HG02798 (cell line): ENCODE results near the gene NTF3.

Source experiments
- ATAC-seq: cut with Tn5 transposase; IDR thresholded peaks from one replicate; pipeline ENCODE4 v1.9.1; 2021; ENCODE audit warnings: mild to moderate bottlenecking; ENCODE audit not compliant: unreplicated experiment, poor library complexity

NTF3 gene

DNA sequence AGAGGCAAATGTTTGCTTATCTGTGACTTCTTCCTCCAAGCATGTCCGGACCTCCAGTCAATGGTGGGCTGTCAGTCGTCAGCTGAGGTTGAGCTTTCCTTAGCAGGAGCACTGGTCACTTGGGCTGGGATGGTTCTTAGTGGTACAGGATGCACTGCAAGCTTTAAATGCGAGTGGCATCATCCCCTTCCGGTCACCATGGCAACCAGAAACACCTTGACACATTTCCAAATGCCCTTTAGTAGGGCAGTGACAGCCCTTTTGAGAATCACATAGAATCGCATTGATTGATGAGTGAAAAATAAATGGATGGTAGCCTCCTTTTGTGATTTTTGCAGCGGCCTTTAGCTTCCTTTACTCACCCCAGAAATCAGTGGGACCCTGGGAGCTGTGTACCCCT, 24.1 kb downstream of the NTF3 start:
- no peak for ATAC-seq

DNA sequence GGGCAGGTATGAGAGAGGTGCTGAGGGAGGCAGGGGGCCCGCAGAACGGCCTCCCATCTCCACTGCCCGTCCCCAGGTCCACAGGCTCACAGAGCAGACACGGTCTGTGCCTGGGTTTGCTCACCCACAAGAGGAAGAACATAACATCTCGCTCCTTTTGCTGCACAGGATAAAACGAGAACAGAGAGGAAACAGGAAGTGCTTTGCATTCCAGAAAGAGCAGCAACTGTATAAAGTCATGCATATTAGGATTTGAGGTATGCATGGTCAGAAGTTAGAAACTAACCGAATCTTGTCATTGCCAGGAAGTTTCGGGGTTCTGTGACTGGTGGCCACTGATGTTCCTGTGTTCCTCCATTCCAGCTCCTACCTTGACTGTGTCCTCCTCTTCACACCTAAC, 25.0 kb downstream of the NTF3 start:
- ATAC-seq, result no peak

DNA sequence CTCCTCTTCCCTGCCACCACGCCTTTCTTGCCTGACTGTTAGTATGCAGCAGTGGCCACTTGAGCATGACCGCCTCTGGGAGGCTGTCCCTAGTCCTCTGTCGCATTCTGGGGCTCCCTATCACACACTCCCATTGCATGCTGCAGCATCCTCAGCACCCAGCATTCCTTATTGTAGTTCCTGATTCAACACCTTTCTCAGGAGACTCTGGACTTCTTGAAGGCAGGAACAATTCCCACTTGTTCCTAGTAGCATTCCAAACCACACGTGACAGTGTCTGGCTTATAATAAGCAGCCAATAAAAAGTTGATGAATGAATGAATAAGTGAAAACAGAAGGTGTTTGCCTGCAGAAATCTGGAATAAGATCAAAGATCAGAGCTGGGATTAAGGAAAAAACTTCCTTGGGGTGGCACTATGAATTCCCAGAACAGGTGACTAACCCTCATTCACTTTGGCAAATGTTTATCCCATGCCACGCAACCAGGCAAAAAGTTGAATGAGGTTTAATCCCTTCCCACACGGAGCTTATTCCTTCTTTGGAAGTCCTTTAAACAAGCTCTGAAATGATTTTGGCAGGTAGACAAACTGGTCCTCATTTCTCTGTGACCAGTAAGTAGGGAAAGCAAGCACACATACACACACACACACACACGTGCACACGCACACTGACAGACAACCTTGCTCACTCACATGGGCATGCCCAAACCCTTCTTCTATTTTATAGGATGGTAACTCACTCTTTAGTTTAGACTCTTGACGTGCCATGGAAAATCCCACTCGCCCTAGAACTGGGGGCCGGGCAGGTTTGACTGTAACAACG, 26.5 kb downstream of the NTF3 start:
- no peak for ATAC-seq

DNA sequence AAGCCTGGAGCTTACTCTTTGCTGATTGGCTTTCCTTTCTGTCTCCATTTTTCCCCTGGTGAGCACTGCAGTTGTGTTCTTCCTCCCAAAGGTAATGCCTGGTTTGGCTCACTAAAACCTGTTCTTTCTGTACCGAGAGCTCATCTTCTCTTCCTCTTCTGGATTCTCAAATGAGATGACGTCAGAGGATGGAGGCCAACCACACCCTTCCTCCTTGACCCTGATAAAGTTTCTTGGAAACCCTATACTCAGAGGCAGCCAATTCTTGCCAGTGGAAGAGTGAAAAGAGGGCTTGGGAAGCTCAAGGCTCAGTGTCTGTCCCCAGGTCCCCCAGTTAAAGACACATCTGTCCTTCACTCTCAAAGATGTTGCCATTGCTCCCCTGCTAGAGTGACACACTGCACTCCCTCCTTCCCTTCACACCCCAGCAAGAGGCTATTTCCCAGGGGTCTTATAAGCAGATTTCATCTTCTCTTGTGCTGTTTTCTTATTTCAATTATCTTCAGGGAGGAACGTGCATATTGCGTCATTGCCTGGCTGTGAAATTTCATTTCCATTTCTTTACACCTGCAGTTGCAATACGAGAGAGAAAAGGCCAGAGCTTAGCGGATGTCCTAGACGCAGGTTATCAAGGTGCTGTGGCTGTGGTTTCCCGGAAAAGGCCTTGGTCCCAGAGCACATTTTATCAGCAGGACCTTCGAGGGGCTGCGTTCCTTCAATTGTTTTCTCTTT, 27.3 kb downstream of the NTF3 start:
- no peak for ATAC-seq

DNA sequence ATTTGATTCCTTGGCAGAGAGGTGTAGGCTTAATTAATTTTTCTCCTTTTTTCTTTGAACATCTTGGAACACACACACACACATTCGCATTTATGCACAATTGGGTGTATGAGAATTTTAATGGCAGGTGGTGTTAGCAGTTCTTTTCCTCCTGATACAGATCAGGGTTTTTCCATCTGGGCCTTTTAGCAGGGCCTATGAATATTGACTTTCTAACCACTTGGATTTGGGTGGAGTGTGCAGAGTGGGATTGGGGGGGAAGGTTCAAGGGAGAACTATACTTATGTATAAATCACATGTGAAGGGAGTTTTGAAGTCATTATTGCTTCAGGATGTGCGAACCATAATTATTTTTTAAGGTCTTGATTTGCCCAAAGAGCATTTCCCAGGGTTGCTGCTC, 28.9 kb downstream of the NTF3 start:
- no peak for ATAC-seq

DNA sequence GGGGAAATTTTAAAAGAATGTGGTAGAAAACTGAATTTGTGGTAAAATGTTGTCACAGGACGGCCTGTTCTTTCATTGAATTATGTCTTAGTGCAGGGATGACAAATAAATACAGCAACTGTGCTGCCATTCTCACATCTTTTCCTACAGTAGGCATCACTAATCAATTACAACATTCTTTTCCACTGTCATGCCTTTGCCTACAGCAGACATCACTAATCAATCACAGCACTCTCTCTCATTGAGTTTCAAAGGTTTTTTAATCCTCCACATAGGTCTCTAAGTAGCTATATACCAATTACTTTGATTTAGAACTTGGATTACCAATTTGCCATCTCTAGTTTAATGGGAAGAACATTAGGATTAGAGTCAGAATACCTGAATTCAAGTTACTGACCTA, 30.1 kb downstream of the NTF3 start:
- ATAC-seq, result no peak

DNA sequence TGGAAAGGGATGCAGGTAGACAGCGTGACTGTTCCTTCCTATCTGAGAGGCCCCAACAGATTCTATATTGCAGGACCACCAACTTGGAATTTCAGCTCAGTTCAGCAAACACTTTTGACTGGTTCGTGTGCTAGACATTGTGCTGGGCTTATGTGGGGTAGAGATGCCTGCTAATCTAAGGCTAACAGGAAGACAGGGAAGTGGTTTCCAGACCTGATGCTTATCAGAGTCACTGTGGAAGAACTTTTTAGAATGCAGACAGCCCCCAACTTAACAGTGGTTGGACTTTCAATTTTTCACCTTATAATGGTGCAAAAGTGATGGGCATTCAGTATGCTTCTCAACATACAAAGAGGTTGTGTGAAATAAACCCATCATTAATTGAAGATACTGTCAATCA, 32.2 kb downstream of the NTF3 start:
- no peak for ATAC-seq

DNA sequence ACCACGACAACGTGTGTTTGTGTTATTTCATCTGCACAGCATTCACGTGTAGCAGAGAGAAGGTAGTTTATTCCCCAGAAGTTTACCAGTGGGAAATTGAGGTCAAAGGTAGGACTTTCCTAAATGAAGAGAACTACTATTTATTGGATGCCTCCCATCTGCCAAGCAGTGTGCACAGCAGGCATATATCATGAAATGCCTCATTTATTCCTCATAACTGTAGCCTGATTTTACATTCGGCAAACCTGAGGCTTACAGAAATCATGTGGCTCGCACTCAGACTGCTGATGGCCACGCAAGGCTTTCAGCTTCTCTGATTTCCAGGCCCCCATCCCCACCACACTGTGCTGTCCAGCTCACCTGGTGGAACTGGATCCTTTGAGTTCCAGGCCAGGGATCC, 33.5 kb downstream of the NTF3 start:
- no peak for ATAC-seq

DNA sequence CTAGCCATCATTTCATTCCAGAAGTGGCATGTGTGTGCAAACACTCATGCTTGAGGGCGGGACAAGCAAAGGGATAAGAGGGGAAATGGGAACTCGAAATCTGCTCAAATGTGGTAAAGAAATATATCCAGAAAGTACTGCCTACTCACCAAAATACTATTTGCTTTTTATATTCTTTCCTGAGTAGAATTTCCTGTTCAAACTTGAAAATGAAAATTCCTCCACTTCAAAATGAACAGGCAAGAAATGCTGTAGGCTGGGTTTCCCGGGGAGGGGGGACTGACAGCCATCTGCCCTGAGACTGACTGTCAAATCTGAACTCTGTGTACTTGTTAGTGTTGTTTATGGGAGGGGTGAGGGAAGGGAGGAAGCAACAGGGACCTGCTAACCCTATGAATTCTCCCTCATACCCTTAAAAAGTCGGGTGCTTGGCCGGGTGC, 34.6 kb downstream of the NTF3 start:
- ATAC-seq, result no peak

DNA sequence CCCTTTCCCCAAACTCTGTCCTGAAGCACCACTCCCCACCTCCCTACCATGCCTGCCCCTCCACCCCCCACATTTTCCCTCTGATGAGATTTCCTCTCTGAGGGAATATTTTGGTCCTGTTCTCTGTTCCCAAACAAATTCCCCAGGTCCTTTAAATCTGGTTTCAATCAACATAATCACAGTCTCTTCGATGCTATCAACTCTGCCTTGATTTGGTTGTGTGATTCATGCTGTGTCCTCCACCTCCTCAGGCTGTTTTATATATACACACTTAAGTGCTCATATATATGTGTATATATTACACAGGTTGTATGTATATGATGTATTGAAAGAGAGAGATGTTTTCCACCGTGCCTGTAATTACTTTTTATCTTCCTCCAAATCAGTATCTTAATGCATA, 36.0 kb downstream of the NTF3 start:
- no peak for ATAC-seq

DNA sequence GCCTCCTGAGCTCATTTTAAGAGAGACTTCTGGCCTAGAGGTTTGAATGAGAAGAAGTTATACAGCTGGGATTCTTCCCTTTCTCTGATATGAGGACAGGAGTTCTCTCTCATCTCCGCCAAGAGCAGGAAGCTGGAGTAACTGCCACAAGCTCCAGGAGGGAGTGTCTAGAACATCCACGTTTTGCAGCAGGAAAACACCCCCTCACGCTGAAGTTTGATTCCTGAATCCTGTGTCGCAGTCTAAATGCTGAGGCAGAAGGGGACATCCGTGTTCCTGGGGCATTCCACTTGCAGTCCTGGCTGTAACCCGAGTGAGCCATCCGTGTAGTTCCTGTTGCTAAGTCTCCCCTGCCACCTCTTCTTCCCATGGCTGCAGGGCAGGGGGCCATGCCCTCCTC, 38.3 kb downstream of the NTF3 start:
- ATAC-seq, result no peak

DNA sequence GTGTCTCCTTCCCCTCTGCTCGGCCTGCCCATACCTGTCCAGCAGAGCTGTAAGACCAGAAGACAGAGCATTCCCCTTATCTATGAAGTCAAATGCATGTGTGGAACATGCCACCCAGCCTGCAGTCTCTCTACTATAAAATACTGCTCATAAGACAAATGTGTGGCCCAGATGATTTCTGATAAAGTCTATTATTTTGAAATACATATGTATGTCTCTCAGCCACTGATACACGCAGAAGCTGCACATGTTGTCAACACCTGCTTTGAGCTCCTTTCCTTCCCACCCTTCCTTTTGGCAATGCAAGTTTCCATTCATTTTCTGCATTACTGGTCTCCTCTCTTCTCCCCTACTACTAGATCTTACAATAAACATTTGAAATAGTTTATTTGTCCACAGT, 38.8 kb downstream of the NTF3 start:
- ATAC-seq, result no peak

DNA sequence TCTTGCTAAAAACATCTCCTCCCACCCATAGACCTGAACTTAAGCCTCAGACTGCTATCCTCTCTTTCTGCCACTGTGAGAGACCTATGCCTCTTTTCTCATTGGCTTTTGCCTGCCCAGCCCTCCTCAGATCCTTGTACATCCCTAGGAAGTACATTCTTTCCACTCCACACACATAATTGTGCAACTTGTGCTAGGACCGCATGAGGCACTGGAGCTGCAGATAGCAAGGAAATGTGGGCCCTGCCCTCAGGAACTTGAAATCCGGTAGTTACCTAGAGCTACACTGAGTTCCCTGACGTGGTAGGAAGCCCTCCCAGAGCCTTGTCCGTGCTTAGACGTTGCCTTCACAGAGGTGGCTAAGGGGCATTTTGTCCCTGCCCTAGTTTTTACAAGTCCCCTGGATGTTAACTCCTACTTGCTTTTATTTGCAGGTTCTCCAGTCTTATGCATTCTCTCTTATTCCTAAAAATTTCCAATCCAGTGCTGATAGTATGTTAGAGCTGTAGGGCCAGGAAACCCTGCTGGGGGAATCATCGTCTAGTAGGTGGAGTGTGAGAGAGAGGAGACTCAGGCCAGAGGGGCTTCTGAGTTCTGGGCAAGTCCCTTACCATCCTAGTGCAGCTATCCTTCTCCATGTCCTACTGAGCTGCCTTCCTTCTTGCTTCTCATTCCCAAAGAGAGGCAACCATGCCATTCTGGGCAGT, 41.3 kb downstream of the NTF3 start:
- ATAC-seq, result no peak

DNA sequence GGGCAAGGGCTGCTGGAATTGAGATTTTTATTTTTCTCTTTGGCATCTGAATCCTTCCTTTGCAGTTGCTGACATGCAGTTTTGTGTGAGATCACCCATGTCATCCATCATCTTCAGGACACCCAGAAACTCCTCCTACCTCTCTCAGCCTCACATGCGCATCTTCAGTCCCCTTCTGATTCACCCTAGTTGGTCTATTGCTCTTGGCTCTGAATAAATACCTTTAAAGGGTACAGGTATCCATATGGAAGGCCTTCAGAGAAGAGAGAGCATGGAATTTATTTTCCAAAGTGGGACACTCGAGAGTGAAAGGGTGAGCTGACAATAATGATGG, 41.8 kb downstream of the NTF3 start:
- no peak for ATAC-seq

DNA sequence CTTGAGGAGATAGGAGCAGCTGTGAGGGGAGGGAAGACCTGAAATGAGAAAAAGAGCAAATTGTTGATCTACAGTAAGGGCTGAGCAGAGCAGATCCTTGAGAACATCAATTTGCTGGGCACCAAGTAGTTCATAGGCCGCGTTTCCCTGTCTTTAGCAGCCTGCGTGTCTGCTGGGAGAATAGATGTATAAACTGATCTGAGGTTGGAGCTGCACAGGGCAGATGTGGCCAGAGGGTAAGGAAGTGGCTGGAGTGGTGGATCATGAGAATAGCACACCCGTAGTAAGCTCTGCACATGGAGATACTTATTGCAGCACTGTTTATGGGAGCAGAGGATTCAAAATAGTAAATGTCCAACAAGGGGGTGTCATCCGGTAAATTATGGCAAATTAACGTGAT, 44.4 kb downstream of the NTF3 start:
- ATAC-seq, result no peak

DNA sequence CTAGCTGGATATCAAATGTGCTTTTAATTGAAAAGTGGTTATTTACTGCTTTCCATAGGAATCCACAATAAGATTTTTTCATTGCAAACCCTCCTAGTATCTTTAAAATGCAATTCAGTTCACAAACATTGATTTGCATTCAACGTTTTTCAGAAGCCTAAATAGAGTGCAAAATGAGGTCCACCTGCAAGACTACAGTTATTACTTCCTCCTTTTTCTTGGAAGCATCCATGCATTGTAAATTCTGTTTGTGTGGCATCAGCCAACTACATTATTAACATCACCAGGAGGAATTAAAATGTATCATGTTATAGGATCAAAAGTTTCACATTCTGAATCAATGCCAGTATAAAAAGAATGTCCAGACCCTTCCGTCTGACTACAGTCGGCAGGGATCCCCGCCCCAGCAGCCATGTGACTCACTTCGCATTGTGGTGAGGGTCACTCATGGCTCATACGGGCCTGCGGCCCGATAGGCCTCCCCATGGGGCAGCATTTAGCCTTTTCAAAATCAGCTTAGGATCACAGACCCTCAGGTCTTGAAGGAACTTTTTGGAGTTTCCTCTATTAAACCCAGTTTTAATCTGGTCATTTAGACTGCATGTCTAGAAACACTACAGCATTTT, 46.3 kb downstream of the NTF3 start:
- no peak for ATAC-seq

DNA sequence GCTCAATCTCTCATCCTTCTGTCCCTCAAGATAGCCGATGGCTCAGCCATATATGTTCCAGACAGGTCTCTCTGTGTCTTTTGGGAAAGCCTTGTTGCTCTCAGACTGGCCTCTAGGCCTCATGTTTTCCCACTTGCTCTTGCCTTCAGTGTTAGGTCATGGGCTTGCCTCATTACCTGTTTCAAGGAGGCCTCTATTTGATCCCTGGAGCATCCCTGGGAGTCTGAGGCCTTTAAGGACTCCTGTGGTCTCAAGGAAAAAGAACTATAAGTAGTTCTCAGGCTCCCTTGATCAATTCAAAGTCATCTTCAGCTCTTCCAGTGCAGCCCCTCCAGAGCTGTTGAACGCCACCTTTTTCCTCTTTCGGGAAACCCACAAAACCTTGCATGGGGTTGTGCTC, 47.9 kb downstream of the NTF3 start:
- ATAC-seq, result no peak

DNA sequence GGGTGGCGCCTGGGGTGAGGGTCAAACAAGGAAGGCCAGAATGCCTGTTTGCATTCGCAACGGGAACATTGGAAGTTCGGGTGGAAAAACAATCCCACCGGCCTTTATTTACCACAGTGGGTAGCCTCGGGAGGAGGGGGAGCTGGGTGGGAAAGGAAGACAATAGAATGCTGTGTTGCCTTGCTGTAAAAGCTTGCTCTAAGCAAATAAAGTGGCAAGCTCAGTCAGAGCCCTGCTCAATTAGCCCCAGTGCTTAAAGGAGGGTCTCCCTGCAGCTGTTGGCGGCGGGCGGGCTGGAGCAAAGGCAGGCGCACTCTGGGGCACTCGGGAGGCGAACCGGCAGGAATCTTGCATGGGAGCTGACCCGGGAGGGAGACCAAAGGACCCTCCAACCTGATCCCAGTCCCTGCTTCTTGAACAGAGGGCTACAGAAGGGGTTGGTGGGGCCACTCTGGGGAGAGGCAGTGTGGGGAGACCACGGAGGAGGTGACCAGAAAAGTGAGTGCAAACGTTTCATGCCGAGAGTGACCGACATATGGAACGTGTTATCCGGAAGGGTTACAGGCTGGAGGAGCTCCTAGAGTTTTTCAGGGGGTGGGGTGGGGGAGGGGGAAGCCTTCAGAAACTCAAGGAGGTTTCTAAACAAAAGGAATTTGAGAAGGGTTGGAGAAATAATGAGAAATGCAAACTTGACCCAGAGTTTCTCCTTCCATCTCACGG, 48.5 kb downstream of the NTF3 start:
- ATAC-seq, result no peak

DNA sequence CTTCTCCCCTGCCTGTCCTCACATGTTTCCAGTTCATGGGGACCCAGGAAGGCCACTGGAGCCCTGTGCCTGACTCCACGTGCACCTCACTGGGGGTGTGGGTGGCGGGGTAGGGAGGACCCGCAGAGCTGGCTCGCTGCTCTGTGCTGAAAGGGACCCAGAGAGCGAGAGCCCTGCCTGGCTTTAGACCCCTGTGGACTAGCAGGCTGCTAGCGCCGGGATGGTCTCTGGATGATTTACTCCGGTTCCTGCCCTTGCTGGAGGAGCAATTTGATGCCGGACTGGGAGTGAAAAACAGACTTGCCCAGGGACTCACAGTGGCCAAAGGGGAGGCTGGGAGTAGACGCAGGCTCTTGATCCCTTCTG, 49.0 kb downstream of the NTF3 start:
- ATAC-seq, result no peak

DNA sequence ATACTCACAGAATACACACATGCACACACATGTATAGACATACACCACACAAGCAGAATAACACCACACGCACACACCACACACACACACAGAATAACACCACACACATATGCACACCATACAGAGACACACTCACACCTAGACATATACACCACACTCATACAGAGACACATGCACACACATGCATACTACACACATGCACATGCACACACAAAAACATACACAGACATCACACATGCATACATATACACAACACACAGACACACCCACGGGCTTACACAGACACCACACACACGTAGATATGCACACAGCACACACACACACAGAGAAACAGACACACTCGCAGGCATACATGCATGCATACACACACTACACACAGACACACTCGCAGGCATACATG, 49.7 kb downstream of the NTF3 start:
- ATAC-seq, result no peak
